ENCODE measurements around the gene MAEA. TPM values are rescaled to one million over a fixed set of nuclear protein-coding genes. Genes with fewer than 3 reads are reported as not detected.

Gene MAEA
- polyA plus RNA-seq, 3 donors = 34.3 to 83.5 (median 37.7) TPM

DNA sequence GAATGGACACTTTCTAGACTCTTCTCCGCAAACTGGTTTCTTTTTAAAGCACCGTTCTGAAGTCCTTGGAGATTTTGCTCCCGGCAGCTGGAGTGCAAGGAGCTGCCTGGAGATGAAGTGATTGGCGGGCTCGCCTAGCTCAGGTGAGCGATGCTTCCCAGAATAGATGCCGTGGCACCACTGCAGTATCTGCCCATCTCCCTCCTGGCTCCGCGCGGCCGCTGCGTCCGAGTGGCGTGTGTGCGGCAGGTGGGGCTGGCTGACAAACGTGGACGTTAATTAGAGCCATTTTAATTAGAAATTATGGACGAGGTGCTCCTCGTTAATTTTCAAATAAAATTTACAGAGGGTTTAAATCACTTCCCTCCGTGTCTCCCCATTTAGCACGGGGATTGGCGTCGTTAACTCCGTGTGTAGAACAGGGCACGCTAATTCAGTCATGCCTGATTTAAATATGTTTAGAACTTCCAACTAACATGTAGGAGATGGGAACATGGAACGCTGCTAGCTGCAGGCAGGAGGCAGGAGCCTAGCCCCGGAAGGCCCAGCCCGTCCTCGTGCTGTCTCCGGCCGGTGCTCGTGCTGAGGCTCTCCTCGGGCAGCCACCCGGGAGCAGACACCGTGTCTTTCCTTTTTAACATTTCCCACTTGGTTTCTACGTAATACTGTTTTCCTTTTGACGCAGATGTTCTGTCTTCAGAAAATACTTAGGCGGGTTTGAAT, 68.9 kb downstream of the MAEA start:
- TF ChIP-seq, protein P1, sequence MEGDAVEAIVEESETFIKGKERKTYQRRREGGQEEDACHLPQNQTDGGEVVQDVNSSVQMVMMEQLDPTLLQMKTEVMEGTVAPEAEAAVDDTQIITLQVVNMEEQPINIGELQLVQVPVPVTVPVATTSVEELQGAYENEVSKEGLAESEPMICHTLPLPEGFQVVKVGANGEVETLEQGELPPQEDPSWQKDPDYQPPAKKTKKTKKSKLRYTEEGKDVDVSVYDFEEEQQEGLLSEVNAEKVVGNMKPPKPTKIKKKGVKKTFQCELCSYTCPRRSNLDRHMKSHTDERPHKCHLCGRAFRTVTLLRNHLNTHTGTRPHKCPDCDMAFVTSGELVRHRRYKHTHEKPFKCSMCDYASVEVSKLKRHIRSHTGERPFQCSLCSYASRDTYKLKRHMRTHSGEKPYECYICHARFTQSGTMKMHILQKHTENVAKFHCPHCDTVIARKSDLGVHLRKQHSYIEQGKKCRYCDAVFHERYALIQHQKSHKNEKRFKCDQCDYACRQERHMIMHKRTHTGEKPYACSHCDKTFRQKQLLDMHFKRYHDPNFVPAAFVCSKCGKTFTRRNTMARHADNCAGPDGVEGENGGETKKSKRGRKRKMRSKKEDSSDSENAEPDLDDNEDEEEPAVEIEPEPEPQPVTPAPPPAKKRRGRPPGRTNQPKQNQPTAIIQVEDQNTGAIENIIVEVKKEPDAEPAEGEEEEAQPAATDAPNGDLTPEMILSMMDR (IDR thresholded peaks at IDR 0.05) = no peak

DNA sequence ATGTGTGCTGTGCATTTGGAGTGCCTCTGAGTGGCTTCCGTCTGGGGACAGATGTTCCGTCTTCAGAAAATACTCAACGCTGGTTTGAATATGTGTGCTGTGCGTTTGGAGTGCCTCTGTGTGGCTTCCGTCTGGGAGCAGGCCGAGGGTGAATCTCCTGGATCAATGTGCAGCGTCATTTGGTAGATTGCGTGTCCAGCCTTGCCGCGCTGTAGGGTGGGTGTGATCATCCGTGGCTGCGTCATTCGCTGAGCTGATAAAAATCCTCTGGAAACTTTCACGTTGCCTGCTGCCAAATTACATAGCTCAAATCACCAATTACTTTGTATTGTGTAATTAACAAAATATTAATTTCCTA, 69.4 kb downstream of the MAEA start:
- no peaks in the 10 kb centered on the region for H3K9me3 Mint-ChIP-seq
- H3K4me2 ChIP-seq (replicated peaks; ENCODE audit: extremely low read depth, low read length, poor library complexity, severe bottlenecking) = no peak overlapping the region
- no peaks in the 10 kb centered on the region for H4K20me1 ChIP-seq (ENCODE audit: insufficient read depth, low read length)
- no peak overlapping the region for H3K4me3 ChIP-seq (replicated peaks in 1 of 3; ENCODE audit: low read depth in 2 of 3, low read length in 3 of 3)
- TF ChIP-seq, protein P1 (IDR thresholded peaks at IDR 0.05) = no peak
- no peaks in the 10 kb centered on the region for H3K4me1 ChIP-seq (ENCODE audit: control insufficient read depth in 1 of 2, insufficient read depth in 2 of 2, low read length in 2 of 2)
- intact Hi-C loops (cut with micrococcal nuclease) = no loop called here
- H3K36me3 Mint-ChIP-seq = peaks cover 33 to 75% of the 10 kb centered on the region in 2 donors
- H3K27ac Mint-ChIP-seq = no peak overlapping the region
- no peak overlapping the region for H3K4me3 Mint-ChIP-seq
- H3K79me2 ChIP-seq (ENCODE audit: insufficient read depth, low read length) = no peaks in the 10 kb centered on the region
- no peak overlapping the region for H3K9ac ChIP-seq (ENCODE audit: insufficient read depth, low read length, poor library complexity, severe bottlenecking)
- peaks cover 0 to 5% (median 0%) of the 10 kb centered on the region in 3 donors for H3K27me3 Mint-ChIP-seq (ENCODE audit: low read depth in 3 of 3)
- 89% methylated on average over 7 of the region's 14 CpGs for WGBS (ENCODE audit: insufficient coverage)
- no peaks in the 10 kb centered on the region for H3K27me3 ChIP-seq (ENCODE audit: control insufficient read depth in 2 of 2, insufficient read depth in 2 of 2, low read length in 2 of 2)
- H3K9me3 ChIP-seq (replicated peaks in 1 of 2; ENCODE audit: control insufficient read depth in 1 of 2, insufficient read depth in 1 of 2, low read length in 2 of 2) = no peaks in the 10 kb centered on the region
- no peak overlapping the region for H3K27ac ChIP-seq (ENCODE audit: low read depth in 1 of 2, low read length in 2 of 2)
- peaks cover 59 to 73% of the 10 kb centered on the region in 2 donors for H3K36me3 ChIP-seq (replicated peaks in 1 of 2; ENCODE audit: control insufficient read depth in 1 of 2, insufficient read depth in 2 of 2, low read length in 2 of 2)
- no peak for DNase-seq
- no peaks in the 10 kb centered on the region for H3K4me1 Mint-ChIP-seq
- H2AFZ ChIP-seq (ENCODE audit: insufficient read depth, low read depth, low read length, poor library complexity, severe bottlenecking) = no peak overlapping the region

More for the DNA sequence above, 68.9 kb downstream of the MAEA start:
- Histone ChIP-seq H3K9me3 (replicated peaks in 1 of 2; ENCODE audit: control insufficient read depth in 1 of 2, insufficient read depth in 1 of 2, low read length in 2 of 2) (no peaks in the 10 kb centered on the region), H2AFZ (ENCODE audit: insufficient read depth, low read depth, low read length, poor library complexity, severe bottlenecking) (no peak overlapping the region), H3K9ac (ENCODE audit: insufficient read depth, low read length, poor library complexity, severe bottlenecking) (no peak overlapping the region), H3K4me3 (replicated peaks in 1 of 3; ENCODE audit: low read depth in 2 of 3, low read length in 3 of 3) (no peak overlapping the region), H3K27me3 (ENCODE audit: control insufficient read depth in 2 of 2, insufficient read depth in 2 of 2, low read length in 2 of 2) (no peaks in the 10 kb centered on the region), H4K20me1 (ENCODE audit: insufficient read depth, low read length) (no peaks in the 10 kb centered on the region), H3K27ac (ENCODE audit: low read depth in 1 of 2, low read length in 2 of 2) (no peak overlapping the region), H3K4me2 (replicated peaks; ENCODE audit: extremely low read depth, low read length, poor library complexity, severe bottlenecking) (no peak overlapping the region), H3K79me2 (ENCODE audit: insufficient read depth, low read length) (no peaks in the 10 kb centered on the region), H3K4me1 (ENCODE audit: control insufficient read depth in 1 of 2, insufficient read depth in 2 of 2, low read length in 2 of 2) (no peaks in the 10 kb centered on the region), H3K36me3 (replicated peaks in 1 of 2; ENCODE audit: control insufficient read depth in 1 of 2, insufficient read depth in 2 of 2, low read length in 2 of 2) (peaks cover 64 to 78% of the 10 kb centered on the region in 2 donors)
- intact Hi-C loops (cut with micrococcal nuclease) = no loop called here
- Mint-ChIP-seq H3K36me3 (peaks cover 33 to 79% of the 10 kb centered on the region in 2 donors), H3K4me3 (no peak overlapping the region), H3K27me3 (ENCODE audit: low read depth in 3 of 3) (peaks cover 0 to 5% (median 0%) of the 10 kb centered on the region in 3 donors), H3K4me1 (no peaks in the 10 kb centered on the region), H3K9me3 (no peaks in the 10 kb centered on the region), H3K27ac (peak overlapping the region in 1 of 7 donors; percentile 22)
- no peak for DNase-seq
- WGBS (ENCODE audit: insufficient coverage) = over 99% methylated on average over 26 of the region's 38 CpGs
